ENCODE data around the gene OR2V1. TPM values are rescaled to one million over a fixed set of nuclear protein-coding genes. Genes with fewer than 3 reads are reported as not detected.
"Not testable (repeated sequence)": the region's sequence is repeated elsewhere in the genome, so short reads cannot be mapped to it uniquely, and the experiment has no call there.

Gene OR2V1
- total RNA-seq, 2 donors from 2014 or later: not detected

- Histone ChIP-seq H3K27me3 (peaks cover 0 to 10% of the 10 kb centered on the region in 2 donors), H3K9me3 (no peaks in the 10 kb centered on the region), H3K4me1 (no peaks in the 10 kb centered on the region), H3K27ac (no peak overlapping the region), H3K4me3 (no peak overlapping the region), H3K36me3 (no peaks in the 10 kb centered on the region)
- DNase-seq (ENCODE audit: low spot score): no peak
- TF ChIP-seq, protein P1, sequence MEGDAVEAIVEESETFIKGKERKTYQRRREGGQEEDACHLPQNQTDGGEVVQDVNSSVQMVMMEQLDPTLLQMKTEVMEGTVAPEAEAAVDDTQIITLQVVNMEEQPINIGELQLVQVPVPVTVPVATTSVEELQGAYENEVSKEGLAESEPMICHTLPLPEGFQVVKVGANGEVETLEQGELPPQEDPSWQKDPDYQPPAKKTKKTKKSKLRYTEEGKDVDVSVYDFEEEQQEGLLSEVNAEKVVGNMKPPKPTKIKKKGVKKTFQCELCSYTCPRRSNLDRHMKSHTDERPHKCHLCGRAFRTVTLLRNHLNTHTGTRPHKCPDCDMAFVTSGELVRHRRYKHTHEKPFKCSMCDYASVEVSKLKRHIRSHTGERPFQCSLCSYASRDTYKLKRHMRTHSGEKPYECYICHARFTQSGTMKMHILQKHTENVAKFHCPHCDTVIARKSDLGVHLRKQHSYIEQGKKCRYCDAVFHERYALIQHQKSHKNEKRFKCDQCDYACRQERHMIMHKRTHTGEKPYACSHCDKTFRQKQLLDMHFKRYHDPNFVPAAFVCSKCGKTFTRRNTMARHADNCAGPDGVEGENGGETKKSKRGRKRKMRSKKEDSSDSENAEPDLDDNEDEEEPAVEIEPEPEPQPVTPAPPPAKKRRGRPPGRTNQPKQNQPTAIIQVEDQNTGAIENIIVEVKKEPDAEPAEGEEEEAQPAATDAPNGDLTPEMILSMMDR (IDR thresholded peaks at IDR 0.05): no peak
These were observed 10.7 kb downstream of the OR2V1 start for GRCh38 chr5:181120306-181120705.

- Histone ChIP-seq H3K9me3 (peaks cover 0 to 4% of the 10 kb centered on the region in 2 donors), H3K27me3 (peaks cover 0 to 10% of the 10 kb centered on the region in 2 donors), H3K4me1 (peaks cover 0 to 9% of the 10 kb centered on the region in 2 donors), H3K27ac (no peak overlapping the region), H3K4me3 (no peak overlapping the region), H3K36me3 (no peaks in the 10 kb centered on the region)
- TF ChIP-seq, protein P1 (IDR thresholded peaks at IDR 0.05): no peak
- peak; percentile 26 for DNase-seq (ENCODE audit: low spot score)
These were observed 11.9 kb downstream of the OR2V1 start for GRCh38 chr5:181119105-181119504.

- Histone ChIP-seq H3K36me3 (no peaks in the 10 kb centered on the region), H3K27ac (no peak overlapping the region), H3K9me3 (peaks cover 0 to 9% of the 10 kb centered on the region in 2 donors), H3K4me3 (no peak overlapping the region), H3K27me3 (peaks cover 0 to 10% of the 10 kb centered on the region in 2 donors), H3K4me1 (peaks cover 0 to 9% of the 10 kb centered on the region in 2 donors)
- TF ChIP-seq, protein P1 (IDR thresholded peaks at IDR 0.05): no peak
- no peak for DNase-seq (ENCODE audit: low spot score)
These were observed 12.6 kb downstream of the OR2V1 start for GRCh38 chr5:181118369-181118768.

- Histone ChIP-seq H3K36me3 (no peaks in the 10 kb centered on the region), H3K27me3 (peaks cover 0 to 10% of the 10 kb centered on the region in 2 donors), H3K9me3 (peaks cover 0 to 9% of the 10 kb centered on the region in 2 donors), H3K4me1 (peaks cover 0 to 9% of the 10 kb centered on the region in 2 donors), H3K4me3 (no peak overlapping the region), H3K27ac (no peak overlapping the region)
- TF ChIP-seq, protein P1 (IDR thresholded peaks at IDR 0.05): no peak
- no peak for DNase-seq (ENCODE audit: low spot score)
These were observed 15.9 kb downstream of the OR2V1 start for GRCh38 chr5:181114844-181115778.

GRCh38 chr5:181114284-181114843 is 16.6 kb downstream of the OR2V1 start:
- H3K4me1 ChIP-seq: peaks cover 0 to 9% of the 10 kb centered on the region in 2 donors
- peaks cover 0 to 10% of the 10 kb centered on the region in 2 donors for H3K27me3 ChIP-seq
- H3K4me3 ChIP-seq: no peak overlapping the region
- TF ChIP-seq, protein P1 (IDR thresholded peaks at IDR 0.05): no peak
- no peak overlapping the region for H3K27ac ChIP-seq
- DNase-seq (ENCODE audit: low spot score): no peak
- no peaks in the 10 kb centered on the region for H3K36me3 ChIP-seq
- H3K9me3 ChIP-seq: peaks cover 0 to 9% of the 10 kb centered on the region in 2 donors

GRCh38 chr5:181113572-181113971 is 17.4 kb downstream of the OR2V1 start:
- not testable (repeated sequence) for DNase-seq (ENCODE audit: low spot score); H3K27me3 ChIP-seq; H3K9me3 ChIP-seq; H3K36me3 ChIP-seq; H3K27ac ChIP-seq; H3K4me3 ChIP-seq; H3K4me1 ChIP-seq
